OCI-LY1 (cell line): Measurements from ENCODE around the gene VSIG8.

Source experiments
- EZH2 ChIP-seq: fragments of 200-600 bp; sonication (generic), shearing (Covaris generic); IDR thresholded peaks from 2 replicates; pipeline ENCODE4 v1.8.0; 2017; ENCODE audit warnings: borderline replicate concordance, mixed run types, mild to moderate bottlenecking, antibody characterized with exemption, low read length, moderate library complexity, mixed read lengths
- TF ChIP-seq, protein P1 (sequence below): fragments of 200-600 bp; sonication (generic), shearing (Covaris generic); IDR thresholded peaks from 2 replicates; pipeline ENCODE4 v1.5.1; 2017; ENCODE audit warnings: mild to moderate bottlenecking, antibody characterized with exemption, low read length, moderate library complexity, mixed read lengths

DNA sequence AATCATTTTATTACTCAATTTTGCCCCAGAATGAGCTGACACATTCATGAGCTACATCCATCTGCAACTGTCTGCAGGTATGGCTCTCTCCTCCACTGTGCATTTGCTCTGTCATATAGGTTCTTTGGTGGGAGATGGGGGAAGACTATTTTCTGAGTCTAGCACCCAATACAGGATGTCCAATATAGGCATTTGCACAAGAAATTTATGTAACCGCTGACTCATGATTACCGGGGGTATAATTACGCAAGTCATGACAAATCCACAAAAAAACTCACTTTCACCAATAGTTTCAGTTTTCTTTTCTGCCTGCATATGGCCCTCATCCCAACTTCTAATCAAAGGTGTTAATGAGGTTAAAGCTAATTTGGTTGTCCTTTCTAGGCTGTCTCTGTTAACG lies 17.5 kb upstream of the VSIG8 start:
- TF ChIP-seq, protein P1, sequence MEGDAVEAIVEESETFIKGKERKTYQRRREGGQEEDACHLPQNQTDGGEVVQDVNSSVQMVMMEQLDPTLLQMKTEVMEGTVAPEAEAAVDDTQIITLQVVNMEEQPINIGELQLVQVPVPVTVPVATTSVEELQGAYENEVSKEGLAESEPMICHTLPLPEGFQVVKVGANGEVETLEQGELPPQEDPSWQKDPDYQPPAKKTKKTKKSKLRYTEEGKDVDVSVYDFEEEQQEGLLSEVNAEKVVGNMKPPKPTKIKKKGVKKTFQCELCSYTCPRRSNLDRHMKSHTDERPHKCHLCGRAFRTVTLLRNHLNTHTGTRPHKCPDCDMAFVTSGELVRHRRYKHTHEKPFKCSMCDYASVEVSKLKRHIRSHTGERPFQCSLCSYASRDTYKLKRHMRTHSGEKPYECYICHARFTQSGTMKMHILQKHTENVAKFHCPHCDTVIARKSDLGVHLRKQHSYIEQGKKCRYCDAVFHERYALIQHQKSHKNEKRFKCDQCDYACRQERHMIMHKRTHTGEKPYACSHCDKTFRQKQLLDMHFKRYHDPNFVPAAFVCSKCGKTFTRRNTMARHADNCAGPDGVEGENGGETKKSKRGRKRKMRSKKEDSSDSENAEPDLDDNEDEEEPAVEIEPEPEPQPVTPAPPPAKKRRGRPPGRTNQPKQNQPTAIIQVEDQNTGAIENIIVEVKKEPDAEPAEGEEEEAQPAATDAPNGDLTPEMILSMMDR, result no peak
- TF ChIP-seq EZH2, result no peak
